H9 (cell line): Measurements from ENCODE around the gene MORC4. TPM values are rescaled to one million over a fixed set of nuclear protein-coding genes. Genes with fewer than 3 reads are reported as not detected.

Experiments
- DNase-seq: peaks from one replicate; pipeline ENCODE4 v3.0.0-alpha.2; 2017
- H2AFZ ChIP-seq: one replicate; pipeline ENCODE4 v1.6.1; 2013; ENCODE audit warnings: mild to moderate bottlenecking, low read length, control low read depth, moderate library complexity
- H2AK5ac ChIP-seq: 2 replicates; pipeline ENCODE4 v1.6.1; 2013; ENCODE audit warnings: low read length, control low read depth, mixed read lengths; ENCODE audit not compliant: insufficient read length
- H2BK120ac ChIP-seq: one replicate; pipeline ENCODE4 v1.6.1; 2013; ENCODE audit warnings: low read depth, mild to moderate bottlenecking, low read length, control low read depth, inconsistent platforms; ENCODE audit not compliant: poor library complexity, severe bottlenecking
- H2BK12ac ChIP-seq: 2 replicates; pipeline ENCODE4 v1.6.1; 2013; ENCODE audit warnings: low read length, control low read depth, mixed read lengths, low read depth; ENCODE audit not compliant: insufficient read length
- H2BK15ac ChIP-seq: 2 replicates; pipeline ENCODE4 v1.6.1; 2013; ENCODE audit warnings: low read depth, low read length, control low read depth
- H2BK20ac ChIP-seq: one replicate; pipeline ENCODE4 v1.6.1; 2013; ENCODE audit warnings: low read depth, mild to moderate bottlenecking, low read length, control low read depth, inconsistent platforms; ENCODE audit not compliant: poor library complexity, severe bottlenecking
- H2BK5ac ChIP-seq: 2 replicates; pipeline ENCODE4 v1.6.1; 2013; ENCODE audit warnings: low read length, control low read depth, mixed read lengths; ENCODE audit not compliant: insufficient read length
- H3K14ac ChIP-seq: 2 replicates; pipeline ENCODE4 v1.6.1; 2013; ENCODE audit warnings: low read length, control low read depth; ENCODE audit not compliant: insufficient read depth
- H3K18ac ChIP-seq: 2 replicates; pipeline ENCODE4 v1.6.1; 2013; ENCODE audit warnings: low read depth, mild to moderate bottlenecking, mixed read lengths, low read length, control low read depth; ENCODE audit not compliant: insufficient read length
- H3K23ac ChIP-seq: 2 replicates; pipeline ENCODE4 v1.6.1; 2013; ENCODE audit warnings: low read length, control low read depth, mixed read lengths, low read depth; ENCODE audit not compliant: insufficient read length
- H3K23me2 ChIP-seq: 2 replicates; pipeline ENCODE4 v1.6.1; 2013; ENCODE audit warnings: low read depth, mild to moderate bottlenecking, mixed read lengths, low read length, control low read depth; ENCODE audit not compliant: insufficient read length, poor library complexity, severe bottlenecking
- H3K27ac ChIP-seq: 2 replicates; pipeline ENCODE4 v1.5.1; 2013; ENCODE audit warnings: low read length, control low read depth, mixed read lengths, low read depth; ENCODE audit not compliant: insufficient read length
- H3K27me3 ChIP-seq: 2 replicates; pipeline ENCODE4 v1.6.1; 2013; ENCODE audit warnings: low read length, control low read depth, inconsistent platforms; ENCODE audit not compliant: insufficient read depth
- H3K4ac ChIP-seq: 2 replicates; pipeline ENCODE4 v1.6.1; 2013; ENCODE audit warnings: low read depth, mild to moderate bottlenecking, control low read depth, inconsistent platforms, low read length, moderate library complexity
- H3K4me1 ChIP-seq: 2 replicates; pipeline ENCODE4 v1.6.1; 2013; ENCODE audit warnings: low read length, control low read depth, inconsistent platforms; ENCODE audit not compliant: insufficient read depth
- H3K4me2 ChIP-seq: 2 replicates; pipeline ENCODE4 v1.6.1; 2013; ENCODE audit warnings: low read length, control low read depth, mixed read lengths; ENCODE audit not compliant: insufficient read length, insufficient read depth
- H3K56ac ChIP-seq: 2 replicates; pipeline ENCODE4 v1.6.1; 2013; ENCODE audit warnings: low read depth, mild to moderate bottlenecking, mixed read lengths, low read length, control low read depth; ENCODE audit not compliant: insufficient read length
- H3K79me1 ChIP-seq: 2 replicates; pipeline ENCODE4 v1.6.1; 2013; ENCODE audit warnings: low read depth, mild to moderate bottlenecking, moderate library complexity, low read length, control low read depth, inconsistent platforms; ENCODE audit not compliant: insufficient read depth, poor library complexity, severe bottlenecking
- H3K79me2 ChIP-seq: 2 replicates; pipeline ENCODE4 v1.6.1; 2013; ENCODE audit warnings: low read length, control low read depth, inconsistent platforms; ENCODE audit not compliant: insufficient read depth
- H3K9ac ChIP-seq: 2 replicates; pipeline ENCODE4 v1.6.1; 2013; ENCODE audit warnings: low read length, control low read depth, mixed read lengths; ENCODE audit not compliant: insufficient read length; ENCODE audit errors: extremely low read depth
- H3K9me3 ChIP-seq: one replicate; pipeline ENCODE4 v1.6.1; 2013; ENCODE audit warnings: low read depth, low read length, inconsistent platforms; ENCODE audit not compliant: control insufficient read depth
- H3T11ph ChIP-seq: one replicate; pipeline ENCODE4 v1.6.1; 2013; ENCODE audit warnings: mild to moderate bottlenecking, low read length, control low read depth, inconsistent platforms
- H4K20me1 ChIP-seq: one replicate; pipeline ENCODE4 v1.6.1; 2013; ENCODE audit not compliant: control insufficient read depth, insufficient read length, insufficient read depth
- H4K5ac ChIP-seq: 2 replicates; pipeline ENCODE4 v1.6.1; 2013; ENCODE audit warnings: low read depth, mild to moderate bottlenecking, mixed read lengths, low read length, control low read depth; ENCODE audit not compliant: insufficient read length
- H4K8ac ChIP-seq: replicated peaks from 2 replicates; pipeline ENCODE4 v1.6.1; 2013; ENCODE audit warnings: low read length, control low read depth, mixed read lengths, low read depth; ENCODE audit not compliant: insufficient read length
- H4K91ac ChIP-seq: 2 replicates; pipeline ENCODE4 v1.6.1; 2013; ENCODE audit warnings: low read depth, mild to moderate bottlenecking, moderate library complexity, mixed read lengths, low read length, control low read depth; ENCODE audit not compliant: insufficient read length
- H3K27ac Mint-ChIP-seq, 3 experiments: 2 replicates in 2 of 3; 3 replicates in 1 of 3; pipeline ENCODE4 v1.8.0; 2020 to 2021; ENCODE audit warnings: mixed read lengths in 3 of 3, mild to moderate bottlenecking in 1 of 3, moderate library complexity in 1 of 3
- H3K27me3 Mint-ChIP-seq: 2 replicates; pipeline ENCODE4 v1.8.0; 2021; ENCODE audit warnings: low read depth, mild to moderate bottlenecking, moderate library complexity, mixed read lengths
- H3K36me3 Mint-ChIP-seq, 3 experiments: 2 replicates in 2 of 3; 3 replicates in 1 of 3; pipeline ENCODE4 v1.8.0; 2020 to 2021; ENCODE audit warnings: low read depth in 3 of 3, mixed read lengths in 3 of 3; ENCODE audit not compliant: insufficient read depth in 1 of 3
- H3K4me1 Mint-ChIP-seq, 2 experiments: 2 replicates each; pipeline ENCODE4 v1.8.0; 2020; ENCODE audit warnings: mixed read lengths in 2 of 2
- H3K4me3 Mint-ChIP-seq, 2 experiments: 2 replicates in 1 of 2; 3 replicates in 1 of 2; pipeline ENCODE4 v1.8.0; 2020 to 2021; ENCODE audit warnings: mild to moderate bottlenecking in 2 of 2, mixed read lengths in 2 of 2, moderate library complexity in 1 of 2
- H3K9me3 Mint-ChIP-seq, 2 experiments: 2 replicates in 1 of 2; 3 replicates in 1 of 2; pipeline ENCODE4 v1.8.0; 2020; ENCODE audit warnings: mild to moderate bottlenecking in 2 of 2, mixed read lengths in 2 of 2, moderate library complexity in 1 of 2
- WGBS: extraction: QIAGEN DNeasy Blood & Tissue Kit; methylation state at CpG from one replicate; pipeline ENCODE4 v1.1.7; 2013; ENCODE audit warnings: missing lambda C conversion rate, low lambda C conversion rate, mixed read lengths; ENCODE audit not compliant: insufficient read length; ENCODE audit errors: extremely low coverage; 5-methylcytosine and 5-hydroxymethylcytosine counted together
- total RNA-seq: library from RNA; stranded (reverse); gene quantifications from 2 replicates; pipeline ENCODE4 v1.2.1, GENCODE V29; 2021
- TF ChIP-seq, protein P1 (sequence below): fragments of 200-600 bp; sonication (generic); conservative IDR thresholded peaks from 3 replicates; pipeline ENCODE4 v1.8.0; 2021; ENCODE audit warnings: antibody characterized with exemption, mild to moderate bottlenecking

MORC4 gene
- total RNA-seq, 1 experiment from 2014 or later = 4.3 TPM

DNA sequence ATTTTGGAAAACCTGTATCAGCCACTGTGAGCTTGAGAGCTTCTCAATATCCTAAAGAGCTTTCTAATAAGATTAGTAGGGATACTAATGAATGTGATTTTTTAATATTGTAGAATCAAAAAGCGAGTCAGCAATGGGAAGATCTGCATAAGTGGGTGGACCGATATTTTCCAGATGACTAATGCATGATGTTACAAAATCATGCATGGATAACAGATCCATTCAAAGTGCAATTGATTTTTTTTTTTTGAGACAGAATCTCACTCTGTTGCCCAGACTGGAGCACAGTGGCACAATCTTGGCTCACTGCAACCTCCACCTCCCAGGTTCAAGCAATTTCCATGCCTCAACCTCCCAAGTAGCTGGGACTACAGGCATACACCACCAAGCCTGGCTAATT is 87.1 kb downstream of the MORC4 start:
- no peak for DNase-seq
- Histone ChIP-seq H3K27ac (no peak overlapping the region), H3K9me3 (peaks cover 11% of the 10 kb centered on the region), H3K23ac (no peak overlapping the region), H3K9ac (no peak overlapping the region), H3K18ac (no peak overlapping the region), H4K91ac (no peak overlapping the region), H2AK5ac (no peak overlapping the region), H2BK20ac (no peak overlapping the region), H3K79me2 (no peaks in the 10 kb centered on the region), H3T11ph (no peak overlapping the region), H3K56ac (no peak overlapping the region), H3K23me2 (no peaks in the 10 kb centered on the region), H2BK12ac (no peak overlapping the region), H4K8ac (no peak overlapping the region), H2BK15ac (no peak overlapping the region), H3K4ac (no peak overlapping the region), H2BK5ac (no peak overlapping the region), H3K14ac (no peak overlapping the region), H3K27me3 (no peaks in the 10 kb centered on the region), H2AFZ (no peak overlapping the region), H2BK120ac (no peak overlapping the region), H4K20me1 (no peaks in the 10 kb centered on the region), H3K79me1 (no peaks in the 10 kb centered on the region), H4K5ac (no peak overlapping the region), H3K4me1 (no peaks in the 10 kb centered on the region), H3K4me2 (no peak overlapping the region)
- TF ChIP-seq, protein P1, sequence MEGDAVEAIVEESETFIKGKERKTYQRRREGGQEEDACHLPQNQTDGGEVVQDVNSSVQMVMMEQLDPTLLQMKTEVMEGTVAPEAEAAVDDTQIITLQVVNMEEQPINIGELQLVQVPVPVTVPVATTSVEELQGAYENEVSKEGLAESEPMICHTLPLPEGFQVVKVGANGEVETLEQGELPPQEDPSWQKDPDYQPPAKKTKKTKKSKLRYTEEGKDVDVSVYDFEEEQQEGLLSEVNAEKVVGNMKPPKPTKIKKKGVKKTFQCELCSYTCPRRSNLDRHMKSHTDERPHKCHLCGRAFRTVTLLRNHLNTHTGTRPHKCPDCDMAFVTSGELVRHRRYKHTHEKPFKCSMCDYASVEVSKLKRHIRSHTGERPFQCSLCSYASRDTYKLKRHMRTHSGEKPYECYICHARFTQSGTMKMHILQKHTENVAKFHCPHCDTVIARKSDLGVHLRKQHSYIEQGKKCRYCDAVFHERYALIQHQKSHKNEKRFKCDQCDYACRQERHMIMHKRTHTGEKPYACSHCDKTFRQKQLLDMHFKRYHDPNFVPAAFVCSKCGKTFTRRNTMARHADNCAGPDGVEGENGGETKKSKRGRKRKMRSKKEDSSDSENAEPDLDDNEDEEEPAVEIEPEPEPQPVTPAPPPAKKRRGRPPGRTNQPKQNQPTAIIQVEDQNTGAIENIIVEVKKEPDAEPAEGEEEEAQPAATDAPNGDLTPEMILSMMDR = no peak
- H3K27me3 Mint-ChIP-seq = peaks cover 11% of the 10 kb centered on the region
- no peak overlapping the region for H3K4me3 Mint-ChIP-seq
- H3K9me3 Mint-ChIP-seq = peaks cover 0 to 56% of the 10 kb centered on the region in 2 experiments; a peak in 2 of 5 replicates
- no CpG with 5 or more reads among the region's 2 CpGs for WGBS
- peaks cover 4 to 5% of the 10 kb centered on the region in 2 experiments; a peak in 3 of 4 replicates for H3K4me1 Mint-ChIP-seq
- H3K36me3 Mint-ChIP-seq = peaks cover 0 to 6% (median 0%) of the 10 kb centered on the region in 3 experiments; a peak in 2 of 7 replicates
- no peak overlapping the region for H3K27ac Mint-ChIP-seq
